ENCODE measurements around the gene ITGA1. TPM values are rescaled to one million over a fixed set of nuclear protein-coding genes. Genes with fewer than 3 reads are reported as not detected.

ITGA1 gene
- total RNA-seq, 1 experiment from 2014 or later = 1.6 TPM

- intact Hi-C loops (cut with micrococcal nuclease; ENCODE audit: unreplicated experiment) = no loop called here
- TF ChIP-seq POLR2AphosphoS5 (IDR thresholded peaks at IDR 0.05; ENCODE audit: low read depth, low read length) (no peak), TCF7L2 (IDR thresholded peaks at IDR 0.05; ENCODE audit: low read depth, low read length) (no peak), SIN3A (IDR thresholded peaks at IDR 0.05; ENCODE audit: borderline replicate concordance, insufficient read depth, low read depth, low read length) (no peak), CTCF (IDR thresholded peaks at IDR 0.05) (no peak)
- TF ChIP-seq, protein P1, sequence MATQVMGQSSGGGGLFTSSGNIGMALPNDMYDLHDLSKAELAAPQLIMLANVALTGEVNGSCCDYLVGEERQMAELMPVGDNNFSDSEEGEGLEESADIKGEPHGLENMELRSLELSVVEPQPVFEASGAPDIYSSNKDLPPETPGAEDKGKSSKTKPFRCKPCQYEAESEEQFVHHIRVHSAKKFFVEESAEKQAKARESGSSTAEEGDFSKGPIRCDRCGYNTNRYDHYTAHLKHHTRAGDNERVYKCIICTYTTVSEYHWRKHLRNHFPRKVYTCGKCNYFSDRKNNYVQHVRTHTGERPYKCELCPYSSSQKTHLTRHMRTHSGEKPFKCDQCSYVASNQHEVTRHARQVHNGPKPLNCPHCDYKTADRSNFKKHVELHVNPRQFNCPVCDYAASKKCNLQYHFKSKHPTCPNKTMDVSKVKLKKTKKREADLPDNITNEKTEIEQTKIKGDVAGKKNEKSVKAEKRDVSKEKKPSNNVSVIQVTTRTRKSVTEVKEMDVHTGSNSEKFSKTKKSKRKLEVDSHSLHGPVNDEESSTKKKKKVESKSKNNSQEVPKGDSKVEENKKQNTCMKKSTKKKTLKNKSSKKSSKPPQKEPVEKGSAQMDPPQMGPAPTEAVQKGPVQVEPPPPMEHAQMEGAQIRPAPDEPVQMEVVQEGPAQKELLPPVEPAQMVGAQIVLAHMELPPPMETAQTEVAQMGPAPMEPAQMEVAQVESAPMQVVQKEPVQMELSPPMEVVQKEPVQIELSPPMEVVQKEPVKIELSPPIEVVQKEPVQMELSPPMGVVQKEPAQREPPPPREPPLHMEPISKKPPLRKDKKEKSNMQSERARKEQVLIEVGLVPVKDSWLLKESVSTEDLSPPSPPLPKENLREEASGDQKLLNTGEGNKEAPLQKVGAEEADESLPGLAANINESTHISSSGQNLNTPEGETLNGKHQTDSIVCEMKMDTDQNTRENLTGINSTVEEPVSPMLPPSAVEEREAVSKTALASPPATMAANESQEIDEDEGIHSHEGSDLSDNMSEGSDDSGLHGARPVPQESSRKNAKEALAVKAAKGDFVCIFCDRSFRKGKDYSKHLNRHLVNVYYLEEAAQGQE (IDR thresholded peaks at IDR 0.05; ENCODE audit: insufficient read depth in 1 of 2, low read depth in 2 of 2, low read length in 1 of 2) = no peak
- ATAC-seq (no peak), DNase-seq (ENCODE audit: low read depth, low spot score) (no peak)
- Histone ChIP-seq H3K27ac (ENCODE audit: low read length) (no peak overlapping the region), H3K9me3 (ENCODE audit: control insufficient read depth, insufficient read depth, low read depth, low read length) (no peaks in the 10 kb centered on the region), H3K27me3 (ENCODE audit: control insufficient read depth, insufficient read depth, low read length) (no peaks in the 10 kb centered on the region), H3K4me3 (ENCODE audit: low read depth in 2 of 2, low read length in 2 of 2) (no peak overlapping the region), H3K36me3 (ENCODE audit: control insufficient read depth, insufficient read depth, low read length) (no peaks in the 10 kb centered on the region), H3K4me1 (ENCODE audit: control insufficient read depth, insufficient read depth, low read length) (no peaks in the 10 kb centered on the region)
- POLR2A ChIA-PET = no interaction called here
- CTCF ChIA-PET = no interaction called here
- in situ Hi-C loops (cut with HindIII; ENCODE audit: low pct_unique_long_range_greater_than_20kb, low sequenced_read_pairs) = no loop called here
- no TSS peak for BruUV-seq (replicated peaks)
Measured at GRCh38 chr5:52751137-52751536, 36.6 kb upstream of the ITGA1 start.

DNA sequence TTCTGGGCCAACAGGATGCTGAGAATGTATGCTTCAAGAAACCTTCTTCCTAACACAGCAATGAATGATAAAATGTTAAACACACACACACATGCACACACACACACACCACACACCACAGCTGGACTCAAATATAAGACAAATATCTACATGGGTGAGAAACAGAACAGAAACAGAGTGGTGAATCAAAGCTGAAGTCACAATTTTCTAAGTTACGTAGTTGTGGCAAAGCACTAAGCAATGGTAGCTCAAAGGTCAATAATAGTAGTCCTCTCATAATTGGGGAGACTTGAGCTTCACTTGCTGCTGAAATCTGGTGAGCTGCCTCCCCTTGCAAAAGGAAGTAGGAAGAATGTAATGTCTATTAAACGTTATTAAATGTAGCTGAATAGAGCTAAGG, 33.7 kb upstream of the ITGA1 start:
- ATAC-seq = no peak
- TF ChIP-seq, protein P1 (IDR thresholded peaks at IDR 0.05; ENCODE audit: insufficient read depth in 1 of 2, low read depth in 2 of 2, low read length in 1 of 2) = no peak
- TF ChIP-seq SIN3A (IDR thresholded peaks at IDR 0.05; ENCODE audit: borderline replicate concordance, insufficient read depth, low read depth, low read length) (no peak), CTCF (IDR thresholded peaks at IDR 0.05) (no peak), POLR2AphosphoS5 (IDR thresholded peaks at IDR 0.05; ENCODE audit: low read depth, low read length) (no peak), TCF7L2 (IDR thresholded peaks at IDR 0.05; ENCODE audit: low read depth, low read length) (no peak)
- CTCF ChIA-PET = no interaction called here

More for the DNA sequence above, 33.7 kb upstream of the ITGA1 start:
- no peak overlapping the region for H3K27ac ChIP-seq (ENCODE audit: low read length)
- no peaks in the 10 kb centered on the region for H3K9me3 ChIP-seq (ENCODE audit: control insufficient read depth, insufficient read depth, low read depth, low read length)
- in situ Hi-C loops (cut with HindIII; ENCODE audit: low pct_unique_long_range_greater_than_20kb, low sequenced_read_pairs) (no loop called here), intact Hi-C loops (cut with micrococcal nuclease; ENCODE audit: unreplicated experiment) (no loop called here)
- BruUV-seq (replicated peaks) = no TSS peak
- H3K27me3 ChIP-seq (ENCODE audit: control insufficient read depth, insufficient read depth, low read length) = no peaks in the 10 kb centered on the region
- H3K4me3 ChIP-seq (ENCODE audit: low read depth in 2 of 2, low read length in 2 of 2) = no peak overlapping the region
- POLR2A ChIA-PET = interaction anchor here (0.7 kb wide), 1 partner anchor 25 kb away, joined by 3 read pairs; no protein-coding TSS in a partner anchor
- DNase-seq (ENCODE audit: low read depth, low spot score) = no peak
- H3K4me1 ChIP-seq (ENCODE audit: control insufficient read depth, insufficient read depth, low read length) = no peaks in the 10 kb centered on the region
- H3K36me3 ChIP-seq (ENCODE audit: control insufficient read depth, insufficient read depth, low read length) = no peaks in the 10 kb centered on the region

Data from Panc1 (cell line).